HepG2 (cell line): ENCODE measurements around the gene PSEN1. TPM values are rescaled to one million over a fixed set of nuclear protein-coding genes. Genes with fewer than 3 reads are reported as not detected.

ENCODE experiments used
- HMGXB4 ChIP-seq, 2 experiments: sonication (generic) in 1 of 2; formaldehyde crosslinking in 1 of 2; IDR thresholded peaks; 2 replicates each; pipeline versions ENCODE4 v1.4.0 to v1.6.1; 2018 to 2020; ENCODE audit warnings: missing genetic modification reagents in 2 of 2, borderline replicate concordance in 1 of 2, low read depth in 1 of 2, mild to moderate bottlenecking in 1 of 2, missing biosample characterization in 1 of 2
- HOXA9 ChIP-seq: sonication (generic); formaldehyde crosslinking; IDR thresholded peaks from 2 replicates; pipeline ENCODE4 v1.8.1; 2022; ENCODE audit warnings: missing genetic modification reagents, mild to moderate bottlenecking, moderate library complexity, borderline replicate concordance
- LBX2 ChIP-seq: sonication (generic); formaldehyde crosslinking; IDR thresholded peaks from 2 replicates; pipeline ENCODE4 v1.5.0; 2020; ENCODE audit warnings: missing genetic modification reagents, mild to moderate bottlenecking, borderline replicate concordance
- MXI1 ChIP-seq: IDR thresholded peaks from 3 replicates; pipeline ENCODE4 v1.6.1; 2012; ENCODE audit warnings: low read depth, low read length, inconsistent platforms, borderline replicate concordance
- RBM22 ChIP-seq: fragments of 200-400 bp; formaldehyde crosslinking; optimal IDR thresholded peaks from 2 replicates; pipeline ENCODE3; 2017; ENCODE audit warnings: mild to moderate bottlenecking, low read length, moderate library complexity
- SMYD3 ChIP-seq: sonication (generic); formaldehyde crosslinking; IDR thresholded peaks from 2 replicates; pipeline ENCODE4 v1.8.1; 2023; ENCODE audit warnings: mild to moderate bottlenecking, missing genetic modification reagents
- SNAI1 ChIP-seq: sonication (generic); formaldehyde crosslinking; IDR thresholded peaks from 2 replicates; pipeline ENCODE4 v1.5.0; 2020; ENCODE audit warnings: mild to moderate bottlenecking, missing genetic modification reagents, borderline replicate concordance
- TP53 ChIP-seq: sonication (generic); formaldehyde crosslinking; conservative IDR thresholded peaks from 2 replicates; pipeline ENCODE4 v1.4.0; 2020; ENCODE audit warnings: missing genetic modification reagents
- ZBTB46 ChIP-seq: sonication (generic); formaldehyde crosslinking; IDR thresholded peaks from 2 replicates; pipeline ENCODE4 v1.4.0; 2020; ENCODE audit warnings: mild to moderate bottlenecking, missing genetic modification reagents, borderline replicate concordance
- ZEB1 ChIP-seq: IDR thresholded peaks from 2 replicates; pipeline ENCODE4 v1.6.1; 2012; ENCODE audit warnings: mild to moderate bottlenecking, low read depth, inconsistent platforms; ENCODE audit not compliant: insufficient replicate concordance
- ZNF318 ChIP-seq: sonication (generic); formaldehyde crosslinking; IDR thresholded peaks from 2 replicates; pipeline ENCODE4 v1.4.0; 2020; ENCODE audit warnings: mild to moderate bottlenecking, missing genetic modification reagents
- ZNF558 ChIP-seq: sonication (generic); formaldehyde crosslinking; IDR thresholded peaks from 2 replicates; pipeline ENCODE4 v1.9.0; 2022; ENCODE audit warnings: mild to moderate bottlenecking, missing genetic modification reagents, borderline replicate concordance
- polyA plus RNA-seq, 8 experiments: library from polyadenylated mRNA; depleted of rRNA in 3 of 8; stranded (reverse) in 7 of 8; unstranded in 1 of 8; fragments of >200 nt; fragmentation: Illumina TruSeq in 4 of 8; extraction: Trizol in 4 of 8; gene quantifications; 2 replicates each; pipeline versions ENCODE4 v1.2.1 to v1.2.3, GENCODE V29; 2011 to 2016; ENCODE audit warnings: low read depth in 4 of 8, missing spikeins in 1 of 8, mixed read lengths in 1 of 8; ENCODE audit not compliant: insufficient read depth in 1 of 8
- total RNA-seq, 5 experiments: library from RNA; depleted of rRNA; stranded (reverse); fragments of >200 nt; fragmentation: Illumina TruSeq; extraction: Trizol; gene quantifications; 2 replicates each; pipeline ENCODE4 v1.2.3, GENCODE V29; 2016; ENCODE audit warnings: low read depth in 1 of 5

PSEN1 gene
- total and polyA plus RNA-seq, 2 of the 13 experiments (the other 11 are each of a cell fraction or from before 2014, with no cell fraction given) = 12.5 to 26.6 TPM

- no peak for TF ChIP-seq SNAI1 (CRISPR knock-in tag)
- TF ChIP-seq SMYD3 = no peak
- no peak for TF ChIP-seq LBX2 (CRISPR knock-in tag)
- TF ChIP-seq HMGXB4 (CRISPR knock-in tag; IDR thresholded peaks at IDR 0.05; ENCODE audit: borderline replicate concordance in 1 of 2, low read depth in 1 of 2) = peak in 1 of 2 experiments; percentile 68; a peak in 1 of 4 replicates
- TF ChIP-seq MXI1 = peak; percentile 73; the same call in 1 of the 3 replicates
- TF ChIP-seq TP53 (CRISPR knock-in tag) = 0 out of 2 replicates have a peak, but pooled peaks have one; percentile 38
- no peak for TF ChIP-seq ZEB1
- no peak for TF ChIP-seq ZNF558 (CRISPR knock-in tag)
- TF ChIP-seq ZNF318 (CRISPR knock-in tag) = no peak
- no peak for TF ChIP-seq ZBTB46 (CRISPR knock-in tag)
- TF ChIP-seq HOXA9 = no peak
- no peak for TF ChIP-seq RBM22
Measured at GRCh38 chr14:73136387-73137225, at the start of gene PSEN1 (continued).
